HFFc6 (cell line): ENCODE results near the gene TMX4. TPM values are rescaled to one million over a fixed set of nuclear protein-coding genes. Genes with fewer than 3 reads are reported as not detected.

ENCODE experiments used
- DNase-seq: peaks from one replicate; pipeline ENCODE4 v3.0.0-alpha.2; 2018
- H3K27ac Mint-ChIP-seq: 2 replicates; pipeline ENCODE4 v1.8.0; 2020; ENCODE audit warnings: mild to moderate bottlenecking, mixed read lengths
- H3K27me3 Mint-ChIP-seq: 2 replicates; pipeline ENCODE4 v1.8.0; 2021; ENCODE audit warnings: mild to moderate bottlenecking, moderate library complexity, mixed read lengths; ENCODE audit not compliant: insufficient read depth
- H3K36me3 Mint-ChIP-seq: 2 replicates; pipeline ENCODE4 v1.8.0; 2021; ENCODE audit warnings: low read depth, mixed read lengths
- H3K4me1 Mint-ChIP-seq: 2 replicates; pipeline ENCODE4 v1.8.0; 2020; ENCODE audit warnings: low read depth, mixed read lengths
- H3K4me3 Mint-ChIP-seq: 2 replicates; pipeline ENCODE4 v1.8.0; 2020; ENCODE audit warnings: mild to moderate bottlenecking, moderate library complexity, mixed read lengths
- H3K9me3 Mint-ChIP-seq: 2 replicates; pipeline ENCODE4 v1.8.0; 2020; ENCODE audit warnings: mild to moderate bottlenecking, mixed read lengths
- CTCF ChIP-seq: fragments of 200-600 bp; sonication (generic); IDR thresholded peaks from 2 replicates; pipeline ENCODE4 v1.5.0; 2021; ENCODE audit warnings: antibody characterized with exemption, mild to moderate bottlenecking
- total RNA-seq, 6 experiments: library from RNA; stranded (reverse); fragmentation: NEBNext Ultra II Directional; extraction: Animal tissue kit (Norgen Biotek cat#: 25700); gene quantifications; 2 replicates in 1 of 6; 3 replicates in 5 of 6; pipeline ENCODE4 v1.2.3, GENCODE V29; 2021

TMX4 gene
- total RNA-seq, 6 experiments from 2014 or later = 35.8 to 47.8 (median 39.3) TPM

- Mint-ChIP-seq H3K27me3 (no peaks in the 10 kb centered on the region), H3K36me3 (peaks cover 7% of the 10 kb centered on the region), H3K4me3 (no peak overlapping the region), H3K4me1 (peaks cover 8% of the 10 kb centered on the region), H3K9me3 (no peaks in the 10 kb centered on the region), H3K27ac (no peak overlapping the region)
- peak; percentile 38 for DNase-seq
- TF ChIP-seq CTCF = peak; percentile 78
Observed at GRCh38 chr20:7980332-7981046, 39.1 kb downstream of the TMX4 start.

- Mint-ChIP-seq H3K4me3 (no peak overlapping the region), H3K4me1 (peaks cover 8% of the 10 kb centered on the region), H3K36me3 (peaks cover 7% of the 10 kb centered on the region), H3K9me3 (no peaks in the 10 kb centered on the region), H3K27me3 (0 out of 2 replicates have a peak, but pooled peaks cover 2% of the 10 kb centered on the region), H3K27ac (no peak overlapping the region)
- TF ChIP-seq CTCF = no peak
- no peak for DNase-seq
Observed at GRCh38 chr20:7977709-7978108, 41.9 kb downstream of the TMX4 start.

GRCh38 chr20:7975851-7976414, 43.6 kb downstream of the TMX4 start:
- Mint-ChIP-seq H3K4me3 (no peak overlapping the region), H3K36me3 (no peaks in the 10 kb centered on the region), H3K27me3 (0 out of 2 replicates have a peak, but pooled peaks cover 2% of the 10 kb centered on the region), H3K27ac (no peak overlapping the region), H3K9me3 (no peaks in the 10 kb centered on the region), H3K4me1 (peaks cover 17% of the 10 kb centered on the region)
- no peak for DNase-seq
- no peak for TF ChIP-seq CTCF

GRCh38 chr20:7974785-7975435, 44.7 kb downstream of the TMX4 start:
- no peak for DNase-seq
- TF ChIP-seq CTCF = no peak
- Mint-ChIP-seq H3K4me3 (no peak overlapping the region), H3K27ac (no peak overlapping the region), H3K4me1 (peaks cover 9% of the 10 kb centered on the region; the same call in 1 of the 2 replicates), H3K36me3 (no peaks in the 10 kb centered on the region), H3K27me3 (0 out of 2 replicates have a peak, but pooled peaks cover 2% of the 10 kb centered on the region), H3K9me3 (no peaks in the 10 kb centered on the region)

GRCh38 chr20:7971536-7972280, 47.9 kb downstream of the TMX4 start:
- no peaks in the 10 kb centered on the region for H3K36me3 Mint-ChIP-seq
- no peak for DNase-seq
- H3K4me1 Mint-ChIP-seq = peaks cover 19% of the 10 kb centered on the region
- no peaks in the 10 kb centered on the region for H3K9me3 Mint-ChIP-seq
- H3K27me3 Mint-ChIP-seq = 0 out of 2 replicates have a peak, but pooled peaks cover 2% of the 10 kb centered on the region
- no peak for TF ChIP-seq CTCF
- no peak overlapping the region for H3K4me3 Mint-ChIP-seq
- no peak overlapping the region for H3K27ac Mint-ChIP-seq
